Measurements from ENCODE around the gene NT5C3B. TPM values are rescaled to one million over a fixed set of nuclear protein-coding genes. Genes with fewer than 3 reads are reported as not detected.

NT5C3B gene
- total and polyA plus RNA-seq, 2 donors (not counting 1 experiment from before 2014, with no cell fraction given): 49.6 to 50.1 TPM

GRCh38 chr17:41803049-41804020 lies 32.7 kb downstream of the NT5C3B start:
- no peaks in the 10 kb centered on the region for H3K79me2 ChIP-seq (ENCODE audit: control insufficient read depth, insufficient read depth, low read length)

GRCh38 chr17:41801374-41802271 lies 34.4 kb downstream of the NT5C3B start:
- no peak overlapping the region for H3K4me3 ChIP-seq (ENCODE audit: control extremely low read depth in 1 of 5, extremely low read depth in 1 of 5, insufficient read depth in 1 of 5, low read depth in 2 of 5, low read length in 4 of 5)
- H3K27me3 Mint-ChIP-seq: no peaks in the 10 kb centered on the region
- ATAC-seq (ENCODE audit: low read depth) (peak; percentile 86), DNase-seq (peak; percentile 84)
- H3K27ac ChIP-seq (ENCODE audit: low read length in 2 of 2): no peak overlapping the region
- intact Hi-C loops (cut with micrococcal nuclease): loop anchor here (1.0 kb wide), 4 partner anchors 10 to 84 kb away; partner anchors contain the start of genes JUP and P3H4
- H2AFZ ChIP-seq (ENCODE audit: insufficient read depth, low read depth, low read length, poor library complexity, severe bottlenecking): peak overlapping the region; percentile 5
- TF ChIP-seq EZH2 (IDR thresholded peaks at IDR 0.05; ENCODE audit: borderline replicate concordance, insufficient read depth, low read depth, low read length, poor library complexity, severe bottlenecking) (no peak), CTCF (IDR thresholded peaks at IDR 0.05) (peak; percentile 99)
- H3K27me3 ChIP-seq (replicated peaks in 1 of 4; ENCODE audit: control extremely low read depth in 1 of 4, control insufficient read depth in 3 of 4, insufficient read depth in 4 of 4, low read length in 3 of 4): no peaks in the 10 kb centered on the region
- peak overlapping the region; percentile 5 for H3K27ac Mint-ChIP-seq
- no peaks in the 10 kb centered on the region for H4K20me1 ChIP-seq (ENCODE audit: control insufficient read depth, insufficient read depth, low read length, poor library complexity, severe bottlenecking)
- H3K4me1 Mint-ChIP-seq: peaks cover 16% of the 10 kb centered on the region
- no peaks in the 10 kb centered on the region for H3K36me3 ChIP-seq (replicated peaks in 1 of 2; ENCODE audit: control extremely low read depth in 1 of 2, control insufficient read depth in 1 of 2, extremely low read depth in 1 of 2, insufficient read depth in 2 of 2, low read length in 1 of 2)
- H3K9me3 Mint-ChIP-seq (ENCODE audit: insufficient read depth): no peaks in the 10 kb centered on the region
- H3K9me3 ChIP-seq (ENCODE audit: control extremely low read depth in 1 of 3, control insufficient read depth in 2 of 3, insufficient read depth in 1 of 3, low read length in 2 of 3): no peaks in the 10 kb centered on the region
- H3K79me2 ChIP-seq (ENCODE audit: control insufficient read depth, insufficient read depth, low read length): no peaks in the 10 kb centered on the region
- POLR2A ChIA-PET: no interaction called here
- H3K4me1 ChIP-seq (ENCODE audit: control insufficient read depth in 2 of 2, insufficient read depth in 2 of 2, low read length in 2 of 2): peaks cover 7 to 22% of the 10 kb centered on the region in 2 donors
- peak overlapping the region; percentile 24 for H3K4me2 ChIP-seq (replicated peaks; ENCODE audit: low read depth, low read length, poor library complexity, severe bottlenecking)
- no peak overlapping the region for H3K4me3 Mint-ChIP-seq
- WGBS (ENCODE audit: insufficient coverage): 25% methylated on average over 8 of the region's 14 CpGs
- CTCF ChIA-PET: interaction anchor here (0.7 to 9.3 kb wide), 23 partner anchors 8 to 1381 kb away, joined by 3 to 100 read pairs (median 3); partner anchors contain the start of genes FKBP10, HAP1, JUP and KLHL11
- no peak overlapping the region for H3K9ac ChIP-seq (ENCODE audit: low read length)

More at GRCh38 chr17:41803049-41804020, 32.7 kb downstream of the NT5C3B start:
- no peak overlapping the region for H3K4me3 Mint-ChIP-seq
- Histone ChIP-seq H4K20me1 (ENCODE audit: control insufficient read depth, insufficient read depth, low read length, poor library complexity, severe bottlenecking) (no peaks in the 10 kb centered on the region), H3K27me3 (replicated peaks in 1 of 4; ENCODE audit: control extremely low read depth in 1 of 4, control insufficient read depth in 3 of 4, insufficient read depth in 4 of 4, low read length in 3 of 4) (no peaks in the 10 kb centered on the region), H3K4me3 (ENCODE audit: control extremely low read depth in 1 of 5, extremely low read depth in 1 of 5, insufficient read depth in 1 of 5, low read depth in 2 of 5, low read length in 4 of 5) (no peak overlapping the region), H3K36me3 (replicated peaks in 1 of 2; ENCODE audit: control extremely low read depth in 1 of 2, control insufficient read depth in 1 of 2, extremely low read depth in 1 of 2, insufficient read depth in 2 of 2, low read length in 1 of 2) (no peaks in the 10 kb centered on the region), H3K9me3 (ENCODE audit: control extremely low read depth in 1 of 3, control insufficient read depth in 2 of 3, insufficient read depth in 1 of 3, low read length in 2 of 3) (no peaks in the 10 kb centered on the region), H3K4me1 (ENCODE audit: control insufficient read depth in 2 of 2, insufficient read depth in 2 of 2, low read length in 2 of 2) (peaks cover 7 to 22% of the 10 kb centered on the region in 2 donors), H2AFZ (ENCODE audit: insufficient read depth, low read depth, low read length, poor library complexity, severe bottlenecking) (peak overlapping the region; percentile 48), H3K9ac (ENCODE audit: low read length) (no peak overlapping the region), H3K4me2 (replicated peaks; ENCODE audit: low read depth, low read length, poor library complexity, severe bottlenecking) (peak overlapping the region; percentile 40), H3K27ac (ENCODE audit: low read length in 2 of 2) (no peak overlapping the region)
- intact Hi-C loops (cut with micrococcal nuclease): no loop called here
- H3K27ac Mint-ChIP-seq: peak overlapping the region; percentile 65
- no peaks in the 10 kb centered on the region for H3K27me3 Mint-ChIP-seq
- ChIA-PET POLR2A (no interaction called here), CTCF (interaction anchor here (1.2 to 9.3 kb wide), 5 partner anchors 9 to 104 kb away, joined by 3 to 100 read pairs (median 30); partner anchors contain the start of genes FKBP10, HAP1, JUP and P3H4)
- WGBS (ENCODE audit: insufficient coverage): 63% methylated on average over 23 of the region's 24 CpGs
- peaks cover 16% of the 10 kb centered on the region for H3K4me1 Mint-ChIP-seq
- no peak for TF ChIP-seq EZH2 (IDR thresholded peaks at IDR 0.05; ENCODE audit: borderline replicate concordance, insufficient read depth, low read depth, low read length, poor library complexity, severe bottlenecking)
- ATAC-seq (ENCODE audit: low read depth) (peak; percentile 57), DNase-seq (peak; percentile 68)
- no peaks in the 10 kb centered on the region for H3K9me3 Mint-ChIP-seq (ENCODE audit: insufficient read depth)
